IMR-90 (cell line): ENCODE results near the gene NGFR.

Experiments used
- CHD1 ChIP-seq: IDR thresholded peaks from 2 replicates; pipeline ENCODE4 v1.6.1; 2012; ENCODE audit warnings: low read depth, low read length, improper control_type of control experiment
- MAFK ChIP-seq: IDR thresholded peaks from 2 replicates; pipeline ENCODE4 v1.6.1; 2012; ENCODE audit warnings: low read depth, low read length, improper control_type of control experiment
- MXI1 ChIP-seq: IDR thresholded peaks from 2 replicates; pipeline ENCODE4 v1.6.1; 2012; ENCODE audit warnings: low read depth, mild to moderate bottlenecking, low read length, moderate library complexity, borderline replicate concordance
- POLR2A ChIP-seq: IDR thresholded peaks from 2 replicates; pipeline ENCODE4 v1.6.1; 2012; ENCODE audit warnings: mild to moderate bottlenecking, low read depth, low read length
- RAD21 ChIP-seq: IDR thresholded peaks from 2 replicates; pipeline ENCODE4 v1.6.1; 2012; ENCODE audit warnings: low read length, improper control_type of control experiment
- TF ChIP-seq, protein P1 (sequence below): conservative IDR thresholded peaks from 2 replicates; pipeline ENCODE4 v1.5.1; 2012; ENCODE audit warnings: mild to moderate bottlenecking, low read depth, low read length, improper control_type of control experiment
- TF ChIP-seq, protein P2 (sequence below): fragments of 150-350 bp; IDR thresholded peaks from 2 replicates; pipeline ENCODE4 v1.6.1; 2016; ENCODE audit warnings: low read depth, mild to moderate bottlenecking, low read length, moderate library complexity, borderline replicate concordance
- TF ChIP-seq, protein P3 (sequence below): fragments of 150-350 bp; IDR thresholded peaks from 2 replicates; pipeline ENCODE4 v1.6.1; 2017; ENCODE audit warnings: mild to moderate bottlenecking, antibody characterized with exemption, low read length, low read depth

DNA sequence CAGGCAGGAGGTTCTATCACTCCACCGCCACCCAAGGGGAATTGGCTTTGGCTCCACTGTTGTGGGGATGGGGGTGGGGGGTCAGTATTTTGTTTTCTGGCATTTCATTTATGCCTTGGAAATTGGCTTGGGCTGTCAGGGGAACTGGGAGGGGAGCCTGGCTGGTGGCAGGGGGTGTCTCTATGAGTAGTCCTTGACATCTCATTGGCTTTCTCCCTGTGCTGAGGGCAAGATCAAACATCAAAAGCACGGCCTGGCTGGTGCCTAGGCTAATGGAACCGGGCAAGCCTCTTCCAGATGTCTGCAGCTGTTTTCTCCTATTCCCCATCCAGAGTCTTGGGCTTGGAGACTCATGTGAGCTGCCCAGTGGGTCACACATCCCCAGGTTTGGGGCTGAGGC is 17.4 kb upstream of the NGFR start:
- TF ChIP-seq, protein P1, sequence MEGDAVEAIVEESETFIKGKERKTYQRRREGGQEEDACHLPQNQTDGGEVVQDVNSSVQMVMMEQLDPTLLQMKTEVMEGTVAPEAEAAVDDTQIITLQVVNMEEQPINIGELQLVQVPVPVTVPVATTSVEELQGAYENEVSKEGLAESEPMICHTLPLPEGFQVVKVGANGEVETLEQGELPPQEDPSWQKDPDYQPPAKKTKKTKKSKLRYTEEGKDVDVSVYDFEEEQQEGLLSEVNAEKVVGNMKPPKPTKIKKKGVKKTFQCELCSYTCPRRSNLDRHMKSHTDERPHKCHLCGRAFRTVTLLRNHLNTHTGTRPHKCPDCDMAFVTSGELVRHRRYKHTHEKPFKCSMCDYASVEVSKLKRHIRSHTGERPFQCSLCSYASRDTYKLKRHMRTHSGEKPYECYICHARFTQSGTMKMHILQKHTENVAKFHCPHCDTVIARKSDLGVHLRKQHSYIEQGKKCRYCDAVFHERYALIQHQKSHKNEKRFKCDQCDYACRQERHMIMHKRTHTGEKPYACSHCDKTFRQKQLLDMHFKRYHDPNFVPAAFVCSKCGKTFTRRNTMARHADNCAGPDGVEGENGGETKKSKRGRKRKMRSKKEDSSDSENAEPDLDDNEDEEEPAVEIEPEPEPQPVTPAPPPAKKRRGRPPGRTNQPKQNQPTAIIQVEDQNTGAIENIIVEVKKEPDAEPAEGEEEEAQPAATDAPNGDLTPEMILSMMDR = no peak
- TF ChIP-seq, protein P2, sequence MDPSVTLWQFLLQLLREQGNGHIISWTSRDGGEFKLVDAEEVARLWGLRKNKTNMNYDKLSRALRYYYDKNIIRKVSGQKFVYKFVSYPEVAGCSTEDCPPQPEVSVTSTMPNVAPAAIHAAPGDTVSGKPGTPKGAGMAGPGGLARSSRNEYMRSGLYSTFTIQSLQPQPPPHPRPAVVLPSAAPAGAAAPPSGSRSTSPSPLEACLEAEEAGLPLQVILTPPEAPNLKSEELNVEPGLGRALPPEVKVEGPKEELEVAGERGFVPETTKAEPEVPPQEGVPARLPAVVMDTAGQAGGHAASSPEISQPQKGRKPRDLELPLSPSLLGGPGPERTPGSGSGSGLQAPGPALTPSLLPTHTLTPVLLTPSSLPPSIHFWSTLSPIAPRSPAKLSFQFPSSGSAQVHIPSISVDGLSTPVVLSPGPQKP = no peak
- TF ChIP-seq POLR2A = no peak
- TF ChIP-seq RAD21 = no peak
- no peak for TF ChIP-seq MAFK
- TF ChIP-seq, protein P3, sequence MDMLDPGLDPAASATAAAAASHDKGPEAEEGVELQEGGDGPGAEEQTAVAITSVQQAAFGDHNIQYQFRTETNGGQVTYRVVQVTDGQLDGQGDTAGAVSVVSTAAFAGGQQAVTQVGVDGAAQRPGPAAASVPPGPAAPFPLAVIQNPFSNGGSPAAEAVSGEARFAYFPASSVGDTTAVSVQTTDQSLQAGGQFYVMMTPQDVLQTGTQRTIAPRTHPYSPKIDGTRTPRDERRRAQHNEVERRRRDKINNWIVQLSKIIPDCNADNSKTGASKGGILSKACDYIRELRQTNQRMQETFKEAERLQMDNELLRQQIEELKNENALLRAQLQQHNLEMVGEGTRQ = no peak
- no peak for TF ChIP-seq CHD1
- no peak for TF ChIP-seq MXI1
